BE2C (cell line): ENCODE results near the gene PPP1R3E.

Source experiments
- DNase-seq: peaks from one replicate; pipeline ENCODE4 v3.0.0-alpha.2; 2020
- H3K27me3 ChIP-seq: fragments of 250-450 bp; sonication (Bioruptor Pico); 2 replicates; pipeline ENCODE4 v1.5.1; 2020; ENCODE audit warnings: mild to moderate bottlenecking
- H3K36me3 ChIP-seq: fragments of 250-450 bp; sonication (Bioruptor Pico); 2 replicates; pipeline ENCODE4 v1.5.1; 2020; ENCODE audit warnings: mild to moderate bottlenecking
- H3K4me1 ChIP-seq: fragments of 250-450 bp; sonication (Bioruptor Pico); 2 replicates; pipeline ENCODE4 v1.5.1; 2020
- H3K4me3 ChIP-seq: 2 replicates; pipeline ENCODE4 v1.5.1; 2011; ENCODE audit warnings: low read depth, low read length
- H3K9me3 ChIP-seq: fragments of 250-450 bp; sonication (Bioruptor Pico); 2 replicates; pipeline ENCODE4 v1.5.1; 2020
- TF ChIP-seq, protein P1 (sequence below): IDR thresholded peaks from 2 replicates; pipeline ENCODE4 v1.5.1; 2012; ENCODE audit warnings: mild to moderate bottlenecking, low read depth, low read length

PPP1R3E gene

DNA sequence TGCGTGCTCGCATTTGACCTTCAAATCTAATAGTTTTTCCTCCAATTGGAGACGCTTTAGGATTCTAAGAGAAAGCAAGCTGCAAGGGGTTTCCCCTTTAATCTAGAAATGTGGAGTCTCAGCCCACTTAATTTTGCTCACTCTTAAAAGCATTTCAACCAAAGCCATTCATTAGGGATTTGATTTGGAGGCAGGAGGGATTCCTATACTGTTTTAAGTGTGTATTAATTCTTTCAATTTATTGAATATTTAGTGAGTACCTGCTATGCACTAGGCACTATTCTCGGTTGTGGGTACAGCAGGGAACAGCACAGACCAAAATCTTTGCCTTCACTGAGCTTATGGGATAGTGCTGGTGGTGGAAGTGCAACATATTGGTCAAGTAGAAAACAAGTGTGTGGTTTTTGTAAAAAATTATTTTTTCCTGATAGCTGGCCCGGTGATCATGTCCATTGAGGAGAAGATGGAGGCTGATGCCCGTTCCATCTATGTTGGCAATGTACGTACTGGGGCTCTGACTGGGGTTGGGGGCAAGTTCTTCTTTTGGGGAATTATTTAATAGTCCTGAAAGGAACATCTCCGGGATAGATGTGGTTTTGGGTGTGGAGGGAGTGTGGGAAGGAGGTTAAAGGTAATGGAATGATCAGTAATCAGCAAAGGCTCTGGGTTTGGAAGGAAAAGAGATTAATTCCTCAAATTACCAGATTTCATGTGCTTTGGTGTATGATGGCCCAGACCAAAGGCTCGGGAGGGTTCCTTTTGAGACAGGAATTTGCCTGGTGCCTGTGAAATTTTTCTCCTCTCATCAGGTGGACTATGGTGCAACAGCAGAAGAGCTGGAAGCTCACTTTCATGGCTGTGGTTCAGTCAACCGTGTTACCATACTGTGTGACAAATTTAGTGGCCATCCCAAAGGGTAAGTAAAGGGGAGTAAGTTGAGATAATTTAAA lies 20.2 kb upstream of the PPP1R3E start:
- H3K27me3 ChIP-seq = no peaks in the 10 kb centered on the region
- H3K9me3 ChIP-seq = no peaks in the 10 kb centered on the region; the same call in 1 of the 2 replicates
- TF ChIP-seq, protein P1, sequence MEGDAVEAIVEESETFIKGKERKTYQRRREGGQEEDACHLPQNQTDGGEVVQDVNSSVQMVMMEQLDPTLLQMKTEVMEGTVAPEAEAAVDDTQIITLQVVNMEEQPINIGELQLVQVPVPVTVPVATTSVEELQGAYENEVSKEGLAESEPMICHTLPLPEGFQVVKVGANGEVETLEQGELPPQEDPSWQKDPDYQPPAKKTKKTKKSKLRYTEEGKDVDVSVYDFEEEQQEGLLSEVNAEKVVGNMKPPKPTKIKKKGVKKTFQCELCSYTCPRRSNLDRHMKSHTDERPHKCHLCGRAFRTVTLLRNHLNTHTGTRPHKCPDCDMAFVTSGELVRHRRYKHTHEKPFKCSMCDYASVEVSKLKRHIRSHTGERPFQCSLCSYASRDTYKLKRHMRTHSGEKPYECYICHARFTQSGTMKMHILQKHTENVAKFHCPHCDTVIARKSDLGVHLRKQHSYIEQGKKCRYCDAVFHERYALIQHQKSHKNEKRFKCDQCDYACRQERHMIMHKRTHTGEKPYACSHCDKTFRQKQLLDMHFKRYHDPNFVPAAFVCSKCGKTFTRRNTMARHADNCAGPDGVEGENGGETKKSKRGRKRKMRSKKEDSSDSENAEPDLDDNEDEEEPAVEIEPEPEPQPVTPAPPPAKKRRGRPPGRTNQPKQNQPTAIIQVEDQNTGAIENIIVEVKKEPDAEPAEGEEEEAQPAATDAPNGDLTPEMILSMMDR = no peak
- peaks cover 3% of the 10 kb centered on the region; the same call in 1 of the 2 replicates for H3K4me1 ChIP-seq
- H3K4me3 ChIP-seq = peak overlapping the region; percentile 100
- no peak for DNase-seq
- peaks cover 25% of the 10 kb centered on the region for H3K36me3 ChIP-seq

DNA sequence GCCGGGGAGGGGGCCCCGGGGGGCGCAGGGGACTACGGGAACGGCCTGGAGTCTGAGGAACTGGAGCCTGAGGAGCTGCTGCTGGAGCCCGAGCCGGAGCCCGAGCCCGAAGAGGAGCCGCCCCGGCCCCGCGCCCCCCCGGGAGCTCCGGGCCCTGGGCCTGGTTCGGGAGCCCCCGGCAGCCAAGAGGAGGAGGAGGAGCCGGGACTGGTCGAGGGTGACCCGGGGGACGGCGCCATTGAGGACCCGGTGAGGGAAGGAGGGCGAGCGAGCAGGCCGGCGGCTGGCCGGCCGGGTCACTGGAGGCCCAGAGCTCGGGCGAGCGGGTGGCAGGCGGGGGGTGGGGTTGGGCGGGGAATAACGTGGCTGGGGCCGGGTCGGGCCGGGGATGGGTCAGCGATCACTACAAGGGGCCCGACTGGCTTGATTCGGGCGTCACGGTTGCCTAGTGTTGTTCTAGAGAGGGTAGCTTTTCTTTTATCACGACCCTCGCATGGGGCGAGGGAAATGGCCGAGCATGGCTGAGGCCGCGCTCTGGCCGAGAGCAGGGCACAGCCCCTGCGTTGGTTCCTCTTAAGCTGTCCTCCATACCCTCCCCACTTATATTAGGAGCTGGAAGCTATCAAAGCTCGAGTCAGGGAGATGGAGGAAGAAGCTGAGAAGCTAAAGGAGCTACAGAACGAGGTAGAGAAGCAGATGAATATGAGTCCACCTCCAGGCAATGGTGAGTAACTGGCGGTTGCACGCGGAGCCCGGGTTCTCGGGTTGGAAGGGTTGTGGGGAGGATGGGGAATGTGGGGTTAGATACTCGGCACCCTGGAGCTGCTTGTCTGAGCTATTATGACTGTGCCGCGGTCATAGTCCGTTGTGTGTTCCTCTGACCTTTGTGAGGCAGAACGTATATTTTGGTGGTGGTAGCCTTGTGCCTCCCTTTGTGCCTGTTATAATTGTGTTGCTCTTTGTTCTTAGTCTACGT lies 19.2 kb upstream of the PPP1R3E start:
- H3K4me3 ChIP-seq = peak overlapping the region; percentile 100
- peaks cover 3% of the 10 kb centered on the region; the same call in 1 of the 2 replicates for H3K4me1 ChIP-seq
- TF ChIP-seq, protein P1 = no peak
- H3K36me3 ChIP-seq = peaks cover 25% of the 10 kb centered on the region
- peak; percentile 43 for DNase-seq
- no peaks in the 10 kb centered on the region for H3K27me3 ChIP-seq
- no peaks in the 10 kb centered on the region; the same call in 1 of the 2 replicates for H3K9me3 ChIP-seq

DNA sequence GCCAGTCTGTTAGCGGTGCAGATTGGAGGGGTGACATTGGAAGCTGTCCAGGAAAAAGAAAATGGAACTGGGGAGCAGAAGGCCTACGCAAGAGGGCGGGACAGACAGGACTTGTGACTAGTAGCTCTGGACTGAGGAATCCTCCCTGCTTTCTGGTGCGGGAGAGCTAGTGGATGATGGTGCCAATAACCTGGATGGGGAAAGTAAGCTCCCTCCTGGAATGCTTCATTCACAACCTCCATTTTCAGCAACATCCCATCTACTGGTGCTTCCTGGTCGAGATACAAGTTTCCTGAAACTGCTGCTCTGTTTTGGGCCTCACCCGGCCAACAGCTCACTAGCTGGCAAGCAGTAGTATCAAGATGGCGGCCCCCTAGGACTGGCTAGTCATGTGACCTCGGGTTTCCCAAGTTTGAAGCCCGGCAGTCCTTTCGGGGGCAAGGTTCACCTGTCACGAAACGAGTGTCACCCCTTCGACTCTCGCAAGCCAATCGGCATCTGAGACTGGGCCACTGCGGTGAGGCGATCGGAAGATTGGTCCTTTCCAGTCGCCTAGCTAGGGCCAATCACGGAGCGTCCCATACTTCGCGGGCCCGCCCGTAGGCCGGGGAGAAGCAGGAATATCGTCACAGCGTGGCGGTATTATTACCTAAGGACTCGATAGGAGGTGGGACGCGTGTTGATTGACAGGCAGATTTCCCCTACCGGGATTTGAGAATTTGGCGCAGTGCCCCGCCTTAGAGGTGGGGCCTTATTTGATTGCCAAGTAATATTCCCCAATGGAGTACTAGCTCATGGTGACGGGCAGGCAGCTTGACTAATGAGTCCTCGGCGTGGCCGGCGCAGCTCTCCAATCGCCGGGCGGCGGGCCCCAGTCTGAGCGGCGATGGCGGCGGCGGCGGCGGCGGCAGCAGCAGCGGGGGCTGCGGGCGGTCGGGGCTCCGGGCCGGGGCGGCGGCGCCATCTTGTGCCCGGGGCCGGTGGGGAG lies 18.2 kb upstream of the PPP1R3E start, which contains the start of gene PABPN1:
PABPN1 (plus strand) TSS at position 874 of the 988 bp plus-strand sequence; CDS start at position 887, 13 bp downstream.
- Histone ChIP-seq H3K27me3 (no peaks in the 10 kb centered on the region), H3K36me3 (peaks cover 25% of the 10 kb centered on the region), H3K4me3 (peak within 1 kb of the TSS; percentile 100), H3K4me1 (peaks cover 3% of the 10 kb centered on the region; the same call in 1 of the 2 replicates), H3K9me3 (no peaks in the 10 kb centered on the region; the same call in 1 of the 2 replicates)
- DNase-seq = peak; percentile 98
- TF ChIP-seq, protein P1 = no peak

DNA sequence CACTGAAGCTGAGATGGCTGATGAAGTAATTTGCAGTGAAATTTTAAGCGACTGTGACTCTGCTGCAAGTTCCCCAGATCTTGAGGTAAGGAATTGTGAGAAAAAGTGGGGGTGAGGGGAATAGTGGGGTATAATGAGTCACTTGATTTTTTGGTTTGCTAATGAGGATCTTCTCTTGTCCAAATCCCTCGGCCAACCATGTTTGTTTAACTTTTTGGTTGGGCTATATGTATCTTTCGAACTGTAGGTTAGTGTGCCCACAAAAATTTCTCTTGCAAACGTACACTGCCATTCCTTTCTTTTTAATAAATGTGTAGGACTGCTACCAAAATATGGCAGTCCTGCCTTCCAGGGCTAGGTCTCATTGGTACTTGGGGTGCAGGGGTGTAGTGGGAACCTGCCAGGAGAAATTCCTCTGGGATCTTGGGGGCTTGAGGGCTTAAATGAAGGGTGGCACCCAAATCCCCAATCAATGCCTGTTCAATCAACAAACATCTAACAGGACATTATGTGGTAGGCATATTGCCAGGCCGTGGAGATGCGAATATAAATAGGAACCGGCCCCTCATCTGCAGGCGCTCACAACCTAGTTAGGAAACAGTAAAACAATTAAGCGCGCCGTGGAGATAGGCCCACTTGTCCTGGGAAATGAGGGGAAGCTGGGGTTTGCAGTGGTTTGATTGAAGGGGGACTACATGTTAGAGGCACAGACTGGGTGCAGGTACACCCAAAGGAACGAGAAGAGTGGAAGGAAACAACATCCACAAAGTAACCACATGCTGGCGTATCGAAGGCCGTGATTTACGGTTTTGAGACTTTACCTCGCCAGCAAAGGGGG lies 17.3 kb upstream of the PPP1R3E start:
- Histone ChIP-seq H3K9me3 (no peaks in the 10 kb centered on the region; the same call in 1 of the 2 replicates), H3K4me3 (peak overlapping the region; percentile 55), H3K4me1 (peaks cover 3% of the 10 kb centered on the region; the same call in 1 of the 2 replicates), H3K36me3 (peaks cover 25% of the 10 kb centered on the region), H3K27me3 (no peaks in the 10 kb centered on the region)
- TF ChIP-seq, protein P1 = no peak
- no peak for DNase-seq
